Endometrium (tissue), 2 donors: ENCODE results near the gene KCNA2.

Experiments used
- FAIRE-seq: peaks from 2 replicates; lab custom pipeline; 2012; peaks lifted over from hg19 to GRCh38; lab: Jason Lieb, UNC
- donor health status: control.
- donor health status: control.

The KCNA2 gene

DNA sequence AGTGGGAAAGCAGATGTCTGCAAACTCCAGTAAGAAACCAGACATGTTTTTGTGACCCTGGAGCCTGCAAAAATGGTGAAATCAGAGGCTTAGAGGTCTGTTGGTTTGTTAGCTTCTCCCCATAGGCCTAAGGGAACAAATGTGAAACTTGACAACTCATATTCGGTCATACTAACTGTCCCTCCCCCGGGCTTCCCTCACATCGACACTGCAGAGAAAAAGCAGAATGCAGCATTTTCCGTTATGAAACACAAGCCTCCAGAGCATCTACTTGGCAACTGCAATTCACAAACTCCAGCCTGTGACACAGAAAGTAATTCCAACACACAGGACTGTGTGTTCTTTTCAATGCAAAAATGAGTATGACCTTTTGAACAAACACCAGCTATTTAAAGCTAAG lies 3.7 kb downstream of the KCNA2 start:
- no peak for FAIRE-seq

GRCh38 chr1:110601332-110601731 lies 4.8 kb downstream of the KCNA2 start:
- FAIRE-seq, result no peak

GRCh38 chr1:110600716-110601115 lies 5.4 kb downstream of the KCNA2 start:
- no peak for FAIRE-seq

GRCh38 chr1:110597966-110598365 lies 8.2 kb downstream of the KCNA2 start:
- no peak for FAIRE-seq

GRCh38 chr1:110596312-110596711 lies 9.8 kb downstream of the KCNA2 start:
- no peak for FAIRE-seq

DNA sequence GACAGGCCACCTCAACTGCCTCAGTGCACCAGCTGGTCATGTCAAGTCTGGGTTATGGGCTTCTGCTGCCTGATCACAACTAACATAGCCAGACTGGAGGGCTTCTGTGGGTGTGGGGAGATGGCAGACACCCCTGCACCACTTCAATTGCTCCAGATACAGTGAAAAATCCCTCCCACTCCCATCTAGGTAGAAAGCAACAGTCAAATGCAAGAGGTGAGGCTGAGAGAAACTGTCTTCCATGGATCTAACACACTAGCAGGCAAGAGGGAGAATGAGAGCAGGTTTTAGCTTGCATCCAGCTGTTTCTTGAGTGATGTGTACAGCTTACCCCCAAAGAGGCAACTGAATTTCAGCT lies 10.8 kb downstream of the KCNA2 start:
- no peak for FAIRE-seq

GRCh38 chr1:110594456-110595352 lies 11.5 kb downstream of the KCNA2 start:
- no peak for FAIRE-seq

DNA sequence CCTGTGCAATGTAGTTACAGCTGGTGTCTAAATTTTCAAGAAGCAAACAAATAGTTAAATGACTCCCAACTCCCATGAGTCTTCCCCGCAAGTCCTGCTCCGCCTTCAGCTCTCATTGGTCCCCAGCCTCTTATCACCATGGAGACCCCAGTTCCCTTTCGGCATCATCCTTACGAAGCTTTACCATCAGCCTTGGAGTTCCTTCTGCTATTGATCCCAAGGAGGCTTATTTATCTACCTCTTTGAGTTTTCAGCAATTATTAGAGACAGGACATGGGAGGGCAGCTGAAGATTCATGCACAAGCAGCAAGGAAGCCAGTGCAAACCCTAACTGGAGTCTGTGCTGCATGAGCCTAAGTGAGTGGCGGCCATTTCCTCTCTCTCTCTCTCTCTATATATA lies 12.3 kb downstream of the KCNA2 start:
- FAIRE-seq, result no peak

DNA sequence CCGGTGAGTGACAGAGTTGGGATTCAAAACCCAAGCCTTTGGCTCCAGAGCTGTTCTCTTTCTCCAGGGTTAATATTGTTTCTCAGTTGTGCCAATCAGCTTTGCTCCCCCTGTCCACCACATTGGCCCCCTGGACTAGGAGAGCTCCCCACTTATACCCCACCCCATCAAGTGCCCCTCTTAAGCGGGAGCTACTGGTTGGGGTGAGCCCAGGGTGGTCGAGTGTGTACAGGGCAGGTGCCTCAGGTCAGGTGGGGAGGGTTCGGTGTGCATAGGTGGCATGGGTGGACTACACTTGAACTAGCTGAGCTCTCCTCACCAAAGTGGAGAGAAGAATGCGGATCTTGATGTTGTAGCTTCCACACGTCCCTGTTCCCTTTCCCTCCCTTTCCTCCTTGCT lies 14.2 kb downstream of the KCNA2 start:
- no peak for FAIRE-seq

- no peak for FAIRE-seq
Measured at GRCh38 chr1:110588991-110589390, 17.2 kb downstream of the KCNA2 start.

DNA sequence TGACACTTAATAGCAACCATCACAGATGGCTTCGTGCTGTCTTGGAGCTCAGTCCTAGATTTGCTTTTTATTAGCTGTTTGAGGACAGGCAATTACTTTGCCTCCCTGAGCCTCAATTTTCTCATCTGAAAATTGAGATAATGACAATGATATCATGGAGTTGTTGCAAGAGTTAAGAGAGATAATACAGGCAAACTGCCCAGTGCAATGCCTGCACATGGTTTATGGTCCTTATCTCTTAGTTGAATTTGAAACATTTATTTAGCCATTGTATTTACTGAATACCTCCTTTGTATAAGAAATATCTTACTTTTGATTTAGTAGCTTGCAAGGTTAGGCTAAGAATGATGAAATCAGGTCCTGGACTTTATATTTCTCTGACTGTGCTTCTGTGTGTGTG lies 17.7 kb downstream of the KCNA2 start:
- FAIRE-seq, result no peak

DNA sequence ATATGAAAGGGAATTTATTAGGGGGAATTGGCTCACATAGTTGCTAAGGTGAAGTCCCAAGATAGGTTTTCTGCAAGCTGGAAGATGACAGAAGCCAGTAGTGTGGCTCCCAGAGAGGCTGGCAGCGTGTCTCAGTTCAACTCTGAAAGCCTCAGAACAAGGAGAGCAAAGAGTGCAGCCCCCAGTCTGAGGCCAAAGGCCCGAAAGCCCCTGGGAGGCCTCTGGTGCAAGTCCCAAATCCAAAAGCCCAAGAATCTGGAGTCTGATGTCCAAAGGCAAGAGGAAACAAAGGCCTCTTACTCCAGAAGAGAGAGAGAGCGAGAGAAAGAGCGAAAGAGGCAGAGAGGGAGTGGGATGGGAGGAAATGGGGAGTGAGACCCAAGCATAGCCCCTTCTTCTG lies 18.3 kb downstream of the KCNA2 start:
- no peak for FAIRE-seq

GRCh38 chr1:110585481-110585880 lies 20.7 kb downstream of the KCNA2 start:
- FAIRE-seq, result no peak

DNA sequence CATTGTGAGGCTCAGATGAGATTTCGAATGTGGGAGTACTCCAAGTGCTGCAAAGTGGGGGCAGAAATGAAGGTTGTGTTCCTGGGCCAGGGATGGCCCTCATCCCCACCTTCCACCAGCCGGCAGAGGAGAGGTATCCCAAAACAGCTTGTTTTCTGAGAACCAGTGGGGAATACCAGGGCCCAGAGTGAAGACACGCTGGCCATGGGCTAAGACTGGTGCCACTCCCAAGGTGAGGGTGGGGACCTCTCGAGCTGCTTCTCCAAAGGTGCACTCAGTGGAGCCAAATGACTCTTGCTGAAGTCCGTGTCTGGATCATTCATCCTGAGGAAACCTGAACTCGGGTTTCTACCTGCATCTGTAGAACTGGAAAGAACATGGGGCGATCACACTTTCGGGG lies 22.1 kb downstream of the KCNA2 start:
- no peak for FAIRE-seq

GRCh38 chr1:110583505-110583904 lies 22.7 kb downstream of the KCNA2 start:
- FAIRE-seq, result no peak

GRCh38 chr1:110582378-110582777 lies 23.8 kb downstream of the KCNA2 start:
- no peak for FAIRE-seq

- FAIRE-seq, result no peak
Measured at GRCh38 chr1:110581682-110582145, 24.4 kb downstream of the KCNA2 start.

- no peak for FAIRE-seq
Measured at GRCh38 chr1:110580244-110580643, 25.9 kb downstream of the KCNA2 start.

DNA sequence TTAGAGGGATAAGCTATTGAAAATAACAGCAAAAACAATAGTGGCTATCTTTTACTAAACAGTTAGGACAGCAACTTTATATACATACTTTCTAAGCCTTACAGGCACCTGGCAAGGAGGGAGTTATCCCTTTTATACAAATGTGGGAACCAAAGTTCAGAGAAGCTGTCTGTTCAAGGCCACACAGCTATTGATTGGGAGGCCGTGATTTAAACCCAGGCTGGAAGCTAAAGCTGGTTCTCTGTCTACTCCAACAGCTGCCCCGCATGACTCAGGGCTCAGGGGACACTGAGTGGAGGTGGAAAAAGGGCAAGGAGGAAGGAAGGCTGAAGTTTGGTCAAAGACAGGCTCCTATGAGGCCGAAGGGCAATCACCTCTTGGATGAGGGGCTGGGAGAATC lies 26.7 kb downstream of the KCNA2 start:
- no peak for FAIRE-seq

DNA sequence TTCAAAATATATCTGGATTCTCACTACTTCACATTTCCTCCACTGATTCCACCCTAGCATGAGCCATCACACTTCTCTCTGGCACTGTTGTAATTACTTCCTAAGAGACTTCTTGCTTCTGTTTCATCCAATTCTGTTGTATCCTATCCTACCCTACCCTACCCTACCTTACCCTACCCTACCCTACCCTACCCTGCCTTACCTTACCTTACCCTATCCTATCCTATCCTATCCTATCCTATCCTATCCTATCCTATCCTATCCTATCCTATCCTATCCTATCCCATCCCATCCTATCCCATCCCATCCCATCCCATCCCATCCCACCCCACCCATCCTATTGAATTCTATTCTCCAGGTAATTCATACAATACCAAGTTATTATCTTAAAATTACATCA lies 29.7 kb downstream of the KCNA2 start:
- FAIRE-seq, result no peak

DNA sequence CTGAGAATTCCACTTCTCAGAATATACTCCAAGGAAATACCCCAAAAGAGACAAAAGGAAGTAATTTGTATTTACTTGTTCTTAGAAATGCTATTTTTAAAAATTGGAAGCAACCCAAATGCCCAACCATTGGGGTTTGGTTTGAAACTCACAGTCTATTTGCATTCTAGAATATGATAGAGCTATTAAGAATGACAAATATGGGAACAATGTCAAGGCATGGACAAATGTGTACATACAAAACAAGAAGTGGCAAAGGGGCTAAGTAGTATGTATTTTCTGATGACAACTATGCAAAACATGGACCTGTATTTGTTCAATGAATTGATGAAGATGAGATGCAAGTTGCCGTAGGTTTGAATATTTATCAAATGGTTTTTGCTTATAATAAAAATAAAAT lies 32.8 kb downstream of the KCNA2 start:
- no peak for FAIRE-seq

- FAIRE-seq, result no peak
Measured at GRCh38 chr1:110572751-110573150, 33.4 kb downstream of the KCNA2 start.

- no peak for FAIRE-seq
Measured at GRCh38 chr1:110570901-110571300, 35.3 kb downstream of the KCNA2 start.

DNA sequence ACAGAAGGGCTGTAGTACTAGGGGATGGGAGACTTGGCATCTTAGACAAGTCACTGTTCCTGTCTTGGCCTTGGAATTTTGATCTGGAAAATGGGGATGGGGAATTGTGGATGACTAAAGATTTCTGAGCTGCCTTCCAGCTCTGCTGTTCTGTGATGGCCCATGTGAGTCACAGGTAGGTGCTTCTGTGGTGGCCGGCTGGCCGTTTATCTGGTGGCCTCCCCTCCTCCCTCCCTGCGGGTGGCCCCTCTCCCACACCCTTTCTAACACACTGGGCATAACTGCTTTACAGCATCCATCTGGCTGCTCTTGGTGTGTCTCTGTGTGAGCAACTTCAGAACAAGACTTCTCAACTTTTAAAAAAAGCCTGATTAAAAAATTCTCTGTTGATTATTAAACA lies 35.9 kb downstream of the KCNA2 start:
- FAIRE-seq, result no peak
